Suprapubic skin (tissue), 4 donors: ENCODE data around the gene INPP5F.

ENCODE experiments used
- CTCF ChIP-seq, 2 donors: fragments of 200-600 bp in 1 of 2; fragments of 450-650 bp in 1 of 2; sonication (generic) in 1 of 2; IDR thresholded peaks; one replicate each; pipeline ENCODE4 v1.5.1; 2016 to 2019; ENCODE audit warnings: antibody characterized with exemption in 2 of 2, mild to moderate bottlenecking in 1 of 2, moderate library complexity in 1 of 2
- EP300 ChIP-seq: sonication (generic); formaldehyde crosslinking; IDR thresholded peaks from one replicate; pipeline ENCODE4 v1.6.1; 2017; ENCODE audit warnings: antibody characterized with exemption
- POLR2A ChIP-seq, 2 donors: fragments of 450-650 bp; IDR thresholded peaks; one replicate each; pipeline ENCODE4 v1.6.1; 2017; ENCODE audit warnings: antibody characterized with exemption in 2 of 2, mild to moderate bottlenecking in 2 of 2, moderate library complexity in 2 of 2
- POLR2AphosphoS5 ChIP-seq, 3 donors: sonication (generic); formaldehyde crosslinking; IDR thresholded peaks; one replicate each; pipeline ENCODE4 v1.6.1; 2017; ENCODE audit warnings: antibody characterized with exemption in 3 of 3

- TF ChIP-seq POLR2AphosphoS5 (IDR thresholded peaks at IDR 0.05) (no peak), POLR2A (IDR thresholded peaks at IDR 0.05) (no peak), CTCF (IDR thresholded peaks at IDR 0.05) (no peak), EP300 (no peak)
Measured at GRCh38 chr10:119781498-119781897, 55.6 kb downstream of the INPP5F start.
